IPS-20b (cell line): ENCODE results near the gene CTSS.
"Not testable (repeated sequence)": the region's sequence is repeated elsewhere in the genome, so short reads cannot be mapped to it uniquely, and the experiment has no call there.

ENCODE experiments used
- H3K27ac ChIP-seq: one replicate; pipeline ENCODE4 v1.5.1; 2013; ENCODE audit warnings: low read length
- H3K27me3 ChIP-seq: 2 replicates; pipeline ENCODE4 v1.6.1; 2013; ENCODE audit warnings: mild to moderate bottlenecking, low read length, inconsistent platforms; ENCODE audit not compliant: insufficient read depth
- H3K36me3 ChIP-seq: 2 replicates; pipeline ENCODE4 v1.6.1; 2013; ENCODE audit warnings: low read depth, mild to moderate bottlenecking, inconsistent platforms, low read length, moderate library complexity; ENCODE audit not compliant: insufficient read depth
- H3K4me1 ChIP-seq: 2 replicates; pipeline ENCODE4 v1.6.1; 2013; ENCODE audit warnings: mild to moderate bottlenecking, control low read depth, inconsistent platforms, low read length, moderate library complexity; ENCODE audit not compliant: insufficient read depth
- H3K4me3 ChIP-seq: 2 replicates; pipeline ENCODE4 v1.5.1; 2013; ENCODE audit warnings: mild to moderate bottlenecking, low read length, inconsistent platforms
- H3K9ac ChIP-seq: 2 replicates; pipeline ENCODE4 v1.6.1; 2013; ENCODE audit warnings: low read depth, mild to moderate bottlenecking, inconsistent platforms, low read length, moderate library complexity
- H3K9me3 ChIP-seq: 2 replicates; pipeline ENCODE4 v1.6.1; 2013; ENCODE audit warnings: mild to moderate bottlenecking, low read depth, low read length, inconsistent platforms; ENCODE audit not compliant: insufficient read depth

Gene CTSS

GRCh38 chr1:150775276-150775675, 9.7 kb upstream of the CTSS start:
- H3K9me3 ChIP-seq: peaks cover 5% of the 10 kb centered on the region; the same call in 1 of the 2 replicates
- H3K36me3 ChIP-seq: no peaks in the 10 kb centered on the region

GRCh38 chr1:150772326-150772725, 6.7 kb upstream of the CTSS start:
- Histone ChIP-seq H3K4me1 (no peaks in the 10 kb centered on the region), H3K27me3 (no peaks in the 10 kb centered on the region), H3K4me3 (no peak overlapping the region), H3K36me3 (no peaks in the 10 kb centered on the region), H3K9ac (no peak overlapping the region), H3K9me3 (no peaks in the 10 kb centered on the region), H3K27ac (no peak overlapping the region)

More at GRCh38 chr1:150775276-150775675, 9.7 kb upstream of the CTSS start:
- Histone ChIP-seq H3K27ac (no peak overlapping the region), H3K27me3 (no peaks in the 10 kb centered on the region), H3K4me3 (no peak overlapping the region), H3K9ac (no peak overlapping the region), H3K4me1 (no peaks in the 10 kb centered on the region)

- H3K9me3 ChIP-seq, H3K27ac ChIP-seq, H3K9ac ChIP-seq, H3K4me1 ChIP-seq, H3K27me3 ChIP-seq, H3K4me3 ChIP-seq, H3K36me3 ChIP-seq: not testable (repeated sequence)
These were observed 2.1 kb upstream of the CTSS start for GRCh38 chr1:150767704-150768103.

DNA sequence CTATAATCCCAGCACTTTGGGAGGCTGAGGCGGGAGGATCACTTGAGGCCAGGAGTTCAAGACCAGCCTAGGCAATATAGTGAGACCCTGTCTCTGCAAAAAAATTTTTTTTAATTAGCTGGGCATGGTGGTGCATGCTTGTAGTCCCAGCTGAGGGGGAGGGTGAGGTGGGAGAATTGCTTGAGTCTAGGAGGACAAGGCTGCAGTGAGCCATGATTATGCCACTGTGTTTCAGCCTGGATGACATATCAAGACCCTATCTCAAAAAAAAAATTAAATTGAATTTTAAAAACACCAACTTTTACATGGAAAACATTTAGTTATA, 361 bp upstream of the CTSS start:
- not testable (repeated sequence) for H3K4me1 ChIP-seq, H3K27me3 ChIP-seq, H3K36me3 ChIP-seq, H3K4me3 ChIP-seq, H3K9me3 ChIP-seq, H3K27ac ChIP-seq, H3K9ac ChIP-seq

DNA sequence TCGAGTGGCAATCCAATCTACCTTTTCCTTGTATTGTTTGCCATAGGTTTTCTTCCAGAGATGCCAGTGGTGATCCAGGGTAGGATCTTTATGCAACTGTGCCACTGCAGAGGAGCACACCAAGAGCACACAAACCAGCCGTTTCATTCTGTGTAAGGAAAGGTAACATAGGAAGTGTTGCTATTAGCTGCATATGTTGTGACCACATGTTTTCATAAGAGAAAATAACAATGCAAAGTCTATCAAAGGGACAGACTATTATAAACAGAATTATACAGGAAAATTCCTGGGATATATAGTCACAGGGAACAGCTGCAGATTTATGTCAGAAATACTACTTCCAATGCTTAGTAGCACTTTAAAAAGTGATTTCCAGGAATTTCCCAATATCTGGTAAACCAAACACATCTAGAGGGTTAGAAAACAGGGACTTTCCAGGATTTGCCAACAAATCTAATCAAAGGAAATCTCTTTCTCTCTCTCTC, 919 bp downstream of the CTSS start:
- no peak overlapping the region for H3K9ac ChIP-seq
- no peaks in the 10 kb centered on the region for H3K4me1 ChIP-seq
- H3K9me3 ChIP-seq: peaks cover 3% of the 10 kb centered on the region; the same call in 1 of the 2 replicates
- no peak overlapping the region for H3K4me3 ChIP-seq
- H3K27me3 ChIP-seq: no peaks in the 10 kb centered on the region
- H3K36me3 ChIP-seq: no peaks in the 10 kb centered on the region
- no peak overlapping the region for H3K27ac ChIP-seq

DNA sequence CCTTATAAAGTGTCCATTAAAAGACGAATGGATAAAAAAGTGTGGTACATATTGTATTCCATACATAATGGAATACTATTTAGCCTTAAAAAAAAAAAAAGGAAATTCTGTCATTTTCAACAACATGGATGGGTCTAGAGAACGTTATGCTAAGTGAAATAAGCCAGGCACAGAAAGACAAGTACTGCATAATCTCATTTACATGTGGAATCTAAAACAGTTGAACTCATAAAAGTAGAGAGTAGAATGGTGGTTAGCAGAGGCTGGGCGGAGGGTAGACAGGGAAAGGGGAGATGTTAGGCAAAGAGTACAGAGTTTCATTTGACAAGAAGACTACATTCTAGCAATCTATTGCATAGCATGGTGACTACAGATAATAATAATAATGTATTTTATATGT, 2.6 kb downstream of the CTSS start:
- Histone ChIP-seq H3K36me3 (no peaks in the 10 kb centered on the region), H3K27ac (no peak overlapping the region), H3K9me3 (peaks cover 3% of the 10 kb centered on the region; the same call in 1 of the 2 replicates), H3K4me1 (no peaks in the 10 kb centered on the region), H3K27me3 (no peaks in the 10 kb centered on the region), H3K4me3 (no peak overlapping the region), H3K9ac (no peak overlapping the region)

GRCh38 chr1:150762552-150762951, 3.0 kb downstream of the CTSS start:
- H3K4me3 ChIP-seq: no peak overlapping the region

GRCh38 chr1:150761801-150762200, 3.8 kb downstream of the CTSS start:
- no peaks in the 10 kb centered on the region for H3K27me3 ChIP-seq
- H3K9me3 ChIP-seq: peaks cover 3% of the 10 kb centered on the region; the same call in 1 of the 2 replicates
- no peak overlapping the region for H3K9ac ChIP-seq
- no peaks in the 10 kb centered on the region for H3K4me1 ChIP-seq
- no peaks in the 10 kb centered on the region for H3K36me3 ChIP-seq
- no peak overlapping the region for H3K27ac ChIP-seq
- no peak overlapping the region for H3K4me3 ChIP-seq

More at GRCh38 chr1:150762552-150762951, 3.0 kb downstream of the CTSS start:
- no peaks in the 10 kb centered on the region for H3K27me3 ChIP-seq
- no peak overlapping the region for H3K9ac ChIP-seq
- H3K4me1 ChIP-seq: no peaks in the 10 kb centered on the region
- H3K27ac ChIP-seq: no peak overlapping the region
- H3K36me3 ChIP-seq: no peaks in the 10 kb centered on the region
- peaks cover 3% of the 10 kb centered on the region; the same call in 1 of the 2 replicates for H3K9me3 ChIP-seq

GRCh38 chr1:150760013-150760412, 5.6 kb downstream of the CTSS start:
- Histone ChIP-seq H3K27me3 (no peaks in the 10 kb centered on the region), H3K4me3 (no peak overlapping the region), H3K36me3 (no peaks in the 10 kb centered on the region)

GRCh38 chr1:150753416-150753815, 12.2 kb downstream of the CTSS start:
- no peak overlapping the region for H3K4me3 ChIP-seq
- H3K9me3 ChIP-seq: no peaks in the 10 kb centered on the region
- H3K9ac ChIP-seq: no peak overlapping the region
- no peaks in the 10 kb centered on the region for H3K36me3 ChIP-seq
- no peak overlapping the region for H3K27ac ChIP-seq
- no peaks in the 10 kb centered on the region for H3K27me3 ChIP-seq
- no peaks in the 10 kb centered on the region for H3K4me1 ChIP-seq

More at GRCh38 chr1:150760013-150760412, 5.6 kb downstream of the CTSS start:
- Histone ChIP-seq H3K4me1 (no peaks in the 10 kb centered on the region), H3K27ac (no peak overlapping the region), H3K9me3 (peaks cover 3% of the 10 kb centered on the region; the same call in 1 of the 2 replicates), H3K9ac (no peak overlapping the region)

GRCh38 chr1:150751443-150751842, 14.1 kb downstream of the CTSS start:
- H3K27ac ChIP-seq: no peak overlapping the region
- no peaks in the 10 kb centered on the region for H3K36me3 ChIP-seq
- no peak overlapping the region for H3K9ac ChIP-seq

GRCh38 chr1:150749720-150750311, 15.8 kb downstream of the CTSS start:
- H3K27ac ChIP-seq: no peak overlapping the region
- H3K4me3 ChIP-seq: no peak overlapping the region
- H3K4me1 ChIP-seq: no peaks in the 10 kb centered on the region
- H3K36me3 ChIP-seq: no peaks in the 10 kb centered on the region
- no peak overlapping the region for H3K9ac ChIP-seq
- no peaks in the 10 kb centered on the region for H3K9me3 ChIP-seq
- H3K27me3 ChIP-seq: no peaks in the 10 kb centered on the region

More at GRCh38 chr1:150751443-150751842, 14.1 kb downstream of the CTSS start:
- Histone ChIP-seq H3K4me1 (no peaks in the 10 kb centered on the region), H3K4me3 (no peak overlapping the region), H3K27me3 (no peaks in the 10 kb centered on the region), H3K9me3 (no peaks in the 10 kb centered on the region)
